HAP-1 (cell line): ENCODE data around the gene KCTD20.
"Not testable (repeated sequence)": the region's sequence is repeated elsewhere in the genome, so short reads cannot be mapped to it uniquely, and the experiment has no call there.

Experiments used
- DNase-seq, 2 experiments: peaks; one replicate each; pipeline ENCODE4 v3.0.0-alpha.2; 2016 to 2020; ENCODE audit warnings: low spot score in 2 of 2
- H3K27me3 ChIP-seq: fragments of 250-450 bp; sonication (Bioruptor Pico); 2 replicates; pipeline ENCODE4 v1.5.1; 2020; ENCODE audit warnings: low read depth, mild to moderate bottlenecking, moderate library complexity
- H3K36me3 ChIP-seq: fragments of 250-450 bp; sonication (Bioruptor Pico); replicated peaks from 2 replicates; pipeline ENCODE4 v1.5.1; 2020; ENCODE audit warnings: mild to moderate bottlenecking
- H3K4me1 ChIP-seq: fragments of 250-450 bp; sonication (Bioruptor Pico); 2 replicates; pipeline ENCODE4 v1.5.1; 2020; ENCODE audit warnings: mild to moderate bottlenecking
- H3K4me3 ChIP-seq: fragments of 250-450 bp; sonication (Bioruptor Pico); 2 replicates; pipeline ENCODE4 v1.5.1; 2020; ENCODE audit warnings: mild to moderate bottlenecking, moderate library complexity
- H3K9me3 ChIP-seq: fragments of 250-450 bp; sonication (Bioruptor Pico); 2 replicates; pipeline ENCODE4 v1.5.1; 2020; ENCODE audit warnings: mild to moderate bottlenecking, moderate library complexity
- in situ Hi-C: fragments of 300-500 bp; cut with MboI; formaldehyde crosslinking; loops from 3 replicates; pipeline ENCODE4 v1.14.3; 2020; ENCODE audit warnings: low sequenced_read_pairs, inconsistent platforms, mixed read lengths

Gene KCTD20

DNA sequence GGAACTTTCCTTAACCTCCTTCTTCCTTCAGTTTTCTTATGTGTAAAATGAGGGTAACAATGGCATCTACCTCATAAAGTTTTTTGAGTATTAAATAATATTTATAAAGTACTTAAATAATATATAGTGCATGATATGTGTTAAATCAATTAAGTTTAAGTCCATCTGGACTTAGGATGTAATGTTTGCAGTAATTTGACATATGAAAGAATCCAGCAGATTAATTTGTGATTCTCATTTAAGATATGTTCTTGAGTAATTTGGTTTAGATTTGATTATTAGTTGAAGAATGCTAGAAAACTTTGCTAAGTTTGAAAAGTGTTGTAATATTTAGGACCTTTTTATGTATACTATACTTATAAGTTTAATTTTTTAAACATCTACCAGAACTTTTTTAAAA, 18.1 kb downstream of the KCTD20 start:
- no peak for DNase-seq
- in situ Hi-C loops, result no loop called here

GRCh38 chr6:36461646-36462045, 18.8 kb downstream of the KCTD20 start:
- in situ Hi-C loops, result no loop called here
- no peaks in the 10 kb centered on the region for H3K27me3 ChIP-seq

More for the DNA sequence above, 18.1 kb downstream of the KCTD20 start:
- H3K9me3 ChIP-seq, result no peaks in the 10 kb centered on the region
- H3K36me3 ChIP-seq, result peaks cover 5% of the 10 kb centered on the region; the same call in 1 of the 2 replicates
- H3K4me1 ChIP-seq, result peaks cover 21% of the 10 kb centered on the region
- no peak overlapping the region for H3K4me3 ChIP-seq
- no peaks in the 10 kb centered on the region for H3K27me3 ChIP-seq

GRCh38 chr6:36463676-36464075, 20.9 kb downstream of the KCTD20 start:
- Histone ChIP-seq H3K4me3 (no peak overlapping the region), H3K36me3 (0 out of 2 replicates have a peak, but pooled peaks cover 2% of the 10 kb centered on the region), H3K27me3 (no peaks in the 10 kb centered on the region), H3K4me1 (peaks cover 21% of the 10 kb centered on the region), H3K9me3 (no peaks in the 10 kb centered on the region)
- DNase-seq, result no peak
- in situ Hi-C loops, result no loop called here

More at GRCh38 chr6:36461646-36462045, 18.8 kb downstream of the KCTD20 start:
- no peak overlapping the region for H3K4me3 ChIP-seq
- DNase-seq, result no peak
- peaks cover 21% of the 10 kb centered on the region for H3K4me1 ChIP-seq
- H3K36me3 ChIP-seq, result peaks cover 2% of the 10 kb centered on the region; the same call in 1 of the 2 replicates
- H3K9me3 ChIP-seq, result no peaks in the 10 kb centered on the region

DNA sequence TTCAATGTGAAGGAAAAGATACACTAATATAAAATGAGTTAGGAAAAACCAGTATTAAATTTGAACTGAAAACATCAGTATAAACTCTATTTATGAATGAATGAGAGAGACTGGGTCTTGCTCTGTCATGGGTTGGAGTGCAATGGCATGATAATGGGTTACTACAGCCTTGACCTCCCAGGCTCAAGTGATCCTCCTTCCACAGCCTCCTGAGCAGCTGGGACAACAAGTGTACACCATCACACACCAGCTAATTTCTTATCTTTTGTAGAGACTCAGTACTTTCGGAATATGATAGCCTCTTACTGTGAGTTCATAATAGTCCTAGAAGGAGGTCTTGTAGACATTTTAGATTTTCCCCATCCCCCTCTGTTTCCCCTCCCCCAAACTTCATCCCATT, 21.4 kb downstream of the KCTD20 start:
- Histone ChIP-seq H3K27me3 (no peaks in the 10 kb centered on the region), H3K4me1 (peaks cover 21% of the 10 kb centered on the region), H3K36me3 (0 out of 2 replicates have a peak, but pooled peaks cover 2% of the 10 kb centered on the region), H3K4me3 (no peak overlapping the region), H3K9me3 (no peaks in the 10 kb centered on the region)
- no peak for DNase-seq
- in situ Hi-C loops, result no loop called here

DNA sequence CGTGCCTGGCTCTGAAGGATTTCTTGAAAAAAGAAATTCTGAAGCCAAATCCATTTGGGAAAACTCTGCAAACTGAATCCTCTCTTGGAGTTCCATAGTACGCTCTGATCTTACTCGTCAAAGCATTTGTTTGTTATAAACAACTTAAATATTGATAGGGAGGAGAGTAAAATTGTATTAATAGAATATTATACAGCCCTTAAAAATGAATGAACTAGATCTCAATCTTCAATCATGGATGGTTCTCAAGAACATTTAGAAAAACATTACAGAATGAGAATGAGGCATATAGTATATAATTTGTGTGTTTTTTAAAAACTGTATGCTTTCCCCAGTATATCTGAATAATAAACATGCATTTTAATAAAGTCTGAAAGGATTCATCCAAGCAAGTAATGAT, 24.8 kb downstream of the KCTD20 start:
- in situ Hi-C loops, result no loop called here
- peaks cover 21% of the 10 kb centered on the region for H3K36me3 ChIP-seq

GRCh38 chr6:36469148-36469661, 26.4 kb downstream of the KCTD20 start:
- H3K9me3 ChIP-seq, result no peaks in the 10 kb centered on the region
- peaks cover 23% of the 10 kb centered on the region for H3K36me3 ChIP-seq
- no peak for DNase-seq
- no peak overlapping the region for H3K4me3 ChIP-seq
- H3K27me3 ChIP-seq, result no peaks in the 10 kb centered on the region
- H3K4me1 ChIP-seq, result peaks cover 7% of the 10 kb centered on the region
- in situ Hi-C loops, result no loop called here

More for the DNA sequence above, 24.8 kb downstream of the KCTD20 start:
- Histone ChIP-seq H3K9me3 (no peaks in the 10 kb centered on the region), H3K4me3 (no peak overlapping the region), H3K27me3 (no peaks in the 10 kb centered on the region), H3K4me1 (peaks cover 15% of the 10 kb centered on the region)
- DNase-seq, result no peak

GRCh38 chr6:36469946-36470345, 27.1 kb downstream of the KCTD20 start:
- DNase-seq, result no peak
- Histone ChIP-seq H3K36me3 (peaks cover 23% of the 10 kb centered on the region), H3K27me3 (no peaks in the 10 kb centered on the region), H3K4me1 (peaks cover under 1% of the 10 kb centered on the region), H3K4me3 (no peak overlapping the region), H3K9me3 (no peaks in the 10 kb centered on the region)
- in situ Hi-C loops, result no loop called here

- no peaks in the 10 kb centered on the region for H3K9me3 ChIP-seq
- peaks cover 45% of the 10 kb centered on the region for H3K36me3 ChIP-seq
- H3K4me3 ChIP-seq, result no peak overlapping the region
- no peaks in the 10 kb centered on the region for H3K27me3 ChIP-seq
- DNase-seq, result no peak
- H3K4me1 ChIP-seq, result peaks cover 18% of the 10 kb centered on the region
- in situ Hi-C loops, result no loop called here
Observed at GRCh38 chr6:36478051-36478526, 35.3 kb downstream of the KCTD20 start.

GRCh38 chr6:36479256-36479655, 36.5 kb downstream of the KCTD20 start:
- peaks cover 18% of the 10 kb centered on the region for H3K4me1 ChIP-seq
- peaks cover 46% of the 10 kb centered on the region for H3K36me3 ChIP-seq
- H3K27me3 ChIP-seq, result no peaks in the 10 kb centered on the region
- no peaks in the 10 kb centered on the region for H3K9me3 ChIP-seq
- no peak overlapping the region for H3K4me3 ChIP-seq
- in situ Hi-C loops, result no loop called here
- DNase-seq, result no peak

DNA sequence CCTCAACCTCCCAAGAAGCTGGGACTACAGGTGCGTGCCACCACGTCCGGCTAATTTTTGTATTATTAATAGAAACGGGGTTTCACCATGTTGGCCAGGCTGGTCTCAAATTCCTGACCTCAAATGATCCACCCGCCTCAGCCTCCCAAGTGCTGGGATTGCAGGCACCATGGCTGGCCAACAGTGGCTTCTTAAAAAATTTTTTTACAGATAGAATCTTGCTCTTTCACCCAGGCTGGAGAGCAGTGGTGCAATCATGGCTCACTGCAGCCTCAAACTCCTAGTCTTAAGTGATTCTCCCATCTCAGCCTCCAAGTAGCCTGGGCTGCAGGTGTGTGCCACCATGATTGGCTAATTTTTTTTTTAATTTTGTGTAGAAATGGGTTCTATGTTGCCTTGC, 40.5 kb downstream of the KCTD20 start:
- in situ Hi-C loops, H3K4me3 ChIP-seq, H3K4me1 ChIP-seq, H3K9me3 ChIP-seq, DNase-seq, H3K27me3 ChIP-seq: not testable (repeated sequence)
- peaks cover 73% of the 10 kb centered on the region for H3K36me3 ChIP-seq

DNA sequence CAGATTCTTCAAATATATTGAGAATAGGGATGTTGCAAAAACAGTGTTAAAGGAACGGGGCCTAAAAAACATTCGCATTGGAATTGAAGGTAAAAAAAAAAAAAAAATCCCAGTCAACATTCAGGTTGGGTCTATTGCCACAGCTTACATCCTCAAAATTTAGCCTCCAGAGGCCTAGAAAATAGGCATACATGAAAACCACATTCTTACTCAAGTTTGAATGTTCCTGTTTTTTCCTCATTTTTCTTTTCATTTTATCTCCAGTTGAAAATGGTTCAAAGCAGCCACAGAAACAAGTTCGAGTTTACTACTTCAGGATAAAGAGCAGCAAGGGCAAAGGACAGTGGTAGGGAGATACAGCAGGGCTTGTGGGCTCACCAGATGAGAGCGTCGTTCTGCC, 41.9 kb downstream of the KCTD20 start:
- in situ Hi-C loops, result no loop called here
- H3K36me3 ChIP-seq, result peaks cover 62% of the 10 kb centered on the region
- H3K4me1 ChIP-seq, result no peaks in the 10 kb centered on the region
- H3K9me3 ChIP-seq, result no peaks in the 10 kb centered on the region
- DNase-seq, result no peak
- H3K4me3 ChIP-seq, result no peak overlapping the region
- H3K27me3 ChIP-seq, result no peaks in the 10 kb centered on the region

GRCh38 chr6:36487698-36488097, 44.9 kb downstream of the KCTD20 start:
- H3K9me3 ChIP-seq, result no peaks in the 10 kb centered on the region
- no peak overlapping the region for H3K4me3 ChIP-seq
- peaks cover 37% of the 10 kb centered on the region for H3K36me3 ChIP-seq
- in situ Hi-C loops, result no loop called here
- no peaks in the 10 kb centered on the region for H3K27me3 ChIP-seq
- no peaks in the 10 kb centered on the region for H3K4me1 ChIP-seq
- no peak for DNase-seq

- H3K4me3 ChIP-seq, result no peak overlapping the region
- peaks cover 37% of the 10 kb centered on the region for H3K36me3 ChIP-seq
- H3K27me3 ChIP-seq, result no peaks in the 10 kb centered on the region
- DNase-seq, result no peak
- in situ Hi-C loops, result no loop called here
- no peaks in the 10 kb centered on the region for H3K9me3 ChIP-seq
- no peaks in the 10 kb centered on the region for H3K4me1 ChIP-seq
Observed at GRCh38 chr6:36488221-36488620, 45.4 kb downstream of the KCTD20 start.

- DNase-seq, result no peak
- Histone ChIP-seq H3K4me1 (peaks cover 7% of the 10 kb centered on the region; the same call in 1 of the 2 replicates), H3K27me3 (no peaks in the 10 kb centered on the region), H3K4me3 (no peak overlapping the region), H3K36me3 (peaks cover 32% of the 10 kb centered on the region), H3K9me3 (no peaks in the 10 kb centered on the region)
- in situ Hi-C loops, result no loop called here
Observed at GRCh38 chr6:36489426-36489825, 46.6 kb downstream of the KCTD20 start.
